ENCODE results near the gene TAGLN.
"Not testable (repeated sequence)": the region's sequence is repeated elsewhere in the genome, so short reads cannot be mapped to it uniquely, and the experiment has no call there.

Gene TAGLN

DNA sequence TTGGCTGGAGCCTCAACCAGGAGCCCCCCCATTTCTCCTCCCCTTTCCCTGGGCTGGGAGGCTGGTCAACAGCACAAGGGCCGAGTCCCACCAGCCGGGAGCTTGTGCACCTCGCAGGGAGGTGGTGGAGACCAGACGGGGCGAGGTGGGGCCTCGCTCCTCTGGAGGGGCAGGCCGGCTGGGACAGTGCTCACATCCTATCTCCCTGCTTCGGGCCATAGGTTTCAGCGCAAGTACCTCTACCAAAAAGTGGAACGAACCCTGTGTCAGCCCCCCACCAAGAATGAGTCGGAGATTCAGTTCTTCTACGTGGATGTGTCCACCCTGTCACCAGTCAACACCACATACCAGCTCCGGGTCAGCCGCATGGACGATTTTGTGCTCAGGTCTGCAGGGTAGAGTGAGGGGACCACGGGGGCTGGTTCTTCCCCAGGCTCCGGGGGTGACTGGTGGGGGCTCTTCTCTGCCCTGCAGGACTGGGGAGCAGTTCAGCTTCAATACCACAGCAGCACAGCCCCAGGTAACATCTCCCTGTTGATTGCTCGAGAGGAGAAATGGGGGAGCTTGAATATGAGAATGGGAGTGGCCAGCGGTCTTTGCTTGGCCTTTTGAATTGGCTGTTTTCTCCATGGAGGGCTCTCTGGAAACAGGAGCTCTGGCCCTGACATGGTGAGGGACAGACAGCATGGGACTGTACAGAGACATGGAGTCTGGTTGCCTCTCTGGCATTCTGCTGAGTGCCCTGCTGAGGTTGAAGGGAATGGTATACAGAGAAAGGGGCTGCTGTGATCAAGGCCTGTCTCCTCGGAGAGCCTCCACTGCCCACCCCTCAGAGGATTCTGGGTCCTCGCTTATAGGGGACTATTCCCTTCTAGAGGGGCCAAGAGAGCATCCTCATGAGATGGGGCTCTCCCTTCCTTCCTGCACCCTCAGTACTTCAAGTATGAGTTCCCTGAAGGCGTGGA, 17.3 kb upstream of the TAGLN start:
- no peak for DNase-seq

DNA sequence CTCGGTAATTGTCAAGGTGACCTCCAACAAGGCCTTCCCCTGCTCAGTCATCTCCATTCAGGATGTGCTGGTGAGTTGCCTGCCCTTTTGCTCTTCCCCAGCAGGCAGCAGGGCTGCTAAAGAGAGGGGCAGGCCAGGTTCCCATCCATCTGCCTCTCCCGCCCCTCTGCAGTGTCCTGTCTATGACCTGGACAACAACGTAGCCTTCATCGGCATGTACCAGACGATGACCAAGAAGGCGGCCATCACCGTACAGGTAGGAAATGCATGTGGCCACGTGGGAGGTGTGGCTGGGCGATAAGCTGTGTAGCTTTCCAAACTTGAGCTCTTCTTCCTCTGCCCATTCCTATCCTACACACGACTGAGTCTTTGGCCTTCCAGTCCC, 16.6 kb upstream of the TAGLN start:
- DNase-seq = no peak

GRCh38 chr11:117183178-117183577, 16.0 kb upstream of the TAGLN start:
- not testable (repeated sequence) for DNase-seq

DNA sequence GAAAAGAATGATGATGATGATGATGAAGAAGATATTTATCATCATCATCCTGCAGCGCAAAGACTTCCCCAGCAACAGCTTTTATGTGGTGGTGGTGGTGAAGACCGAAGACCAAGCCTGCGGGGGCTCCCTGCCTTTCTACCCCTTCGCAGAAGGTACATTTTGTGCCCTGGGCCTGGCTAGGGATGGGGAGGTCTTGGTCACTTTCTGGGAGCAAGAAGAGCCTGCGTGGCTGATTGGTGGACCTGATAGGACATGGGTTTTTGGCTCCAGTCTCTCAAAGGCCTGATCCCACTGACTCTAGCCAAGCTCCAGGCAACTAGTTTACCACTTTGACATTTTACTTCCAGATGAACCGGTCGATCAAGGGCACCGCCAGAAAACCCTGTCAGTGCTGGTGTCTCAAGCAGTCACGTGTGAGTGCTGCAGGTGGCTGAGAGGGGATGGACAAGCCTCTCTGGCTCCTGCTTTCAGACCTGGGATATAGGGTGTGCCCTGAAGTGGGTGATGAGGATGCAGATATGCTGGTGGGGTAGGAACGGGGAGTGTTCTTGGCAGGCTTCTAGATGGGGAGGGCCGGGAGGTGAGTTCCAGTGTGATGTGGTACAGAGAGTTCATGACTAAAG, 15.3 kb upstream of the TAGLN start:
- DNase-seq = no peak

DNA sequence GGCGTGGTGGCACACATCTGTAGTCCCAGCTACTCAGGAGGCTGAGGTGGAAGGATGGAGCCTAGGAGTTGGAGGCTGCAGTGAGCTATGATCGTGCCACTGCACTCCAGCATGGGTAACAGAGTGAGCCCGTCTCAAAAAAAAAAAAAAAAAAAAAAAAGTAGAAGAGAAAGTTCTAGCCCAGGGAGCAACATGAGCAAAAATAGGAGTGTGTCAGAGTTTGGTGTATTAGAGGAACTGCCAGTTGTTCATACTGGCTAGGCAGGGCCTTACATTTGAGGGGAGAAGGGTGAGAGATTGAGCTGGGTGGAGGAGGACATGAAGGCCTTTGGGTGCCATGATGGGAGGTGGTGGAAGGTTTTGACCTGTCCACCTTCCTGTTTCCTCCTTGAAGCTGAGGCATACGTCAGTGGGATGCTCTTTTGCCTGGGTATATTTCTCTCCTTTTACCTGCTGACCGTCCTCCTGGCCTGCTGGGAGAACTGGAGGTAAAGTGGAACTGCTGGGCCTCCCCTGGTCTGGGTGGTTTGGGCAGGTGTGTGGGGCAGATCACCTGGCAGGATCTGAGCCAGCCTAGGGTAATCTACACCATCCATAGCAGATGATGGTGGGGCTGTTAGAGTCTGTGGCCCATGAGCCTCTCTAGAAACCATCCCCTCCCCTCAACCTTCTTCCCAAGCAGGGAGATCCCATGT, 13.3 kb upstream of the TAGLN start:
- no peak for DNase-seq

- DNase-seq = no peak
These were observed 12.8 kb upstream of the TAGLN start for GRCh38 chr11:117186431-117186761.

GRCh38 chr11:117187007-117187406, 12.2 kb upstream of the TAGLN start:
- no peak for DNase-seq

DNA sequence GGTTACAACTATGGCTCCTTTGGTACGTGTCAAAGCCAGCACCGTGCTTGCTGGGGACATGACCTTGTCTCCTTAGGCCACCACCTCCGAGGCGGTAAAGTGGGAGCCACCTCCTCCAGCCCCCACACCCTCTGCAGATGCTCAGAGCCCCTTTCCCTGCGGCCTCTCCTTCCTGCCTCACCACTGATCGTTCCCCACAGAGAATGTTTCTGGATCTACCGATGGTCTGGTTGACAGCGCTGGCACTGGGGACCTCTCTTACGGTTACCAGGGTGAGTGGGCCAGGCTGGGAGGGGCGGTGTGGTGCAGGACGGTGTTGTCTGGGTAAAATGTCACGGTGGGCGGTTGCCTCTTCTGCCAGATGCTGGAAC, 11.8 kb upstream of the TAGLN start:
- DNase-seq = no peak

GRCh38 chr11:117187799-117188481, 11.2 kb upstream of the TAGLN start:
- no peak for DNase-seq

GRCh38 chr11:117188620-117189081, 10.5 kb upstream of the TAGLN start:
- DNase-seq = no peak

DNA sequence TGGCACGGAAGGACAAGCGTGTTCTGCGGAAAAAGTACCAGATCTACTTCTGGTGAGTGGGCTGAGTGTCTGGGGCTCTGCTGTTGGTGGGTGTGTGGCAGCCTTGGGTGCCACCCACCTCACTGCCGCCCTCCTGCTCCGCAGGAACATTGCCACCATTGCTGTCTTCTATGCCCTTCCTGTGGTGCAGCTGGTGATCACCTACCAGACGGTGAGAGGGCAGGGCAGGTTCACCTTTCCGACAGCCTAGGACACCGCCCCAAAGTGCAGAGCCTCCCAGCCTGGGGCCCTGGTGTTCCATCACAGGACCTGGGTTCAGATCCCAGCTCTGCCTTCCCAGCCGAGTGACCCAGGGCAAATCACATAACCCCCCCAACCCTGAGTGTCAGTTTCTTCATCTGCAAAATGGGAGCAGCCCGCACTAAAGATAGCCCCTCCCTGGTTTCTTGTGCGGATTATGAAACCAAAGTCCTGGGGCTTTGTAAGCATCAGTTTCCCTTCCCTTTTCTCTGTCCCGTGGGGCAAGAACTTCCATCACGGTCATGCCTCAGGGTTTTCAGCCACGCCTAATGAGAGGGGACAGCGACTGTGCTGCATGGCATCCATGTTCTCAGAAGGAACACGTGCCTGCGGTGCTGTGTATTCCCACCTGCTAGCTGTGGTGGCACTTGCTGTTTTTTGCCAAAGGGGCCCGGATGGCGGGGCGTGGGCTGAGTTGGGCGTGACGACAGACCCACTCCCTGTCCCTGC, 9.8 kb upstream of the TAGLN start:
- no peak for DNase-seq

GRCh38 chr11:117189941-117190544, 9.1 kb upstream of the TAGLN start:
- no peak for DNase-seq

GRCh38 chr11:117191680-117192400, 7.3 kb upstream of the TAGLN start:
- no peak for DNase-seq

GRCh38 chr11:117192401-117192875, 6.7 kb upstream of the TAGLN start:
- DNase-seq = no peak

DNA sequence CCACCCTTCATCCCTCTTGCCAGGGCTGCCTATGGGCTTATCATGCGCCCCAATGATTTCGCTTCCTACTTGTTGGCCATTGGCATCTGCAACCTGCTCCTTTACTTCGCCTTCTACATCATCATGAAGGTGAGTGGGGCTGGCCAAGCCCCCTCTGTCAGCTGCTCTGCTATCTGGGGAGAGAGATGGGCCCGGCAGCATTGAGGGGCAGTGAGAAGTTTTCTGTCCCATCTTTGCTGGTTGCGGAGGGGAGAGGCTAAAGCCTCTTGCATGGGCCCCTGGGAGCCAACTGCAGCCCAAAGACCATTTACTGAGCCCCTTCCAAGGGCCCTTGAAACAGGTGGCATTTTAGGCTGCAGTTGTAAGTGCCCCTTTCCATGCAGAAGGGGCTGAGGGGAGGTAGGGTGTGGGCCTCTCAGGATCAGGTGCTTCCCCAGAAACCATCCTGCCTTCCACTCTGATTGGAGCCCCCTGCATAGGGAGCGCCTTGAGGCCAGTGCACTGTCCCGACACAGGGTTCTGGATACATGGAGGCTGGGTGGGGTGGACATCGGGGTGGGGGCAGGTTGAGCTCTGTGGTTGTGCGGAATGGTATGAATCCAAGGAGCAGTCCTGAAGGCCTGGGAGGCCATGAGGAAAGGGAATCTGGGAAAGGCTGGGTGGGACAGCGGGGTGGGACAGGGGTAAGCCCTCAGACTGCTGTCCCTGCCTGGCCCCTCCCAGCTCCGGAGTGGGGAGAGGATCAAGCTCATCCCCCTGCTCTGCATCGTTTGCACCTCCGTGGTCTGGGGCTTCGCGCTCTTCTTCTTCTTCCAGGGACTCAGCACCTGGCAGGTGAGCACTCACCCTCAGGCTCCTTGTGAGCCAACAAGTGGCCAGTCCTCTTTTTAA, 5.8 kb upstream of the TAGLN start:
- no peak for DNase-seq

- no peak for DNase-seq
These were observed 4.9 kb upstream of the TAGLN start for GRCh38 chr11:117194267-117194666.

GRCh38 chr11:117195258-117195657, 3.9 kb upstream of the TAGLN start:
- DNase-seq = no peak

DNA sequence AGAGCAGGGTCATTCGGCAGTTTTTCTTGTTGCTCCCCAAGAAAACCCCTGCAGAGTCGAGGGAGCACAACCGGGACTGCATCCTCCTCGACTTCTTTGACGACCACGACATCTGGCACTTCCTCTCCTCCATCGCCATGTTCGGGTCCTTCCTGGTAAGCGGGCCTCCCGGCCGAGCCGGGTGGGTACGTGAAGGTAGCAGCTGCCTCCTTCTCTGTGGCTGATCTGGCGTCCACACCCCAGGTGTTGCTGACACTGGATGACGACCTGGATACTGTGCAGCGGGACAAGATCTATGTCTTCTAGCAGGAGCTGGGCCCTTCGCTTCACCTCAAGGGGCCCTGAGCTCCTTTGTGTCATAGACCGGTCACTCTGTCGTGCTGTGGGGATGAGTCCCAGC, 3.4 kb upstream of the TAGLN start:
- DNase-seq = no peak

GRCh38 chr11:117197006-117197405, 2.2 kb upstream of the TAGLN start:
- DNase-seq = no peak

All from activated CD4-positive, alpha-beta T cell treated with anti-CD3 and anti-CD28 coated beads, Interleukin-2, amount 50 U/mL, for 16 hours (primary cell).